DND-41 (cell line): ENCODE results near the gene CGB5.

ENCODE experiments used
- CTCF ChIP-seq: IDR thresholded peaks from 2 replicates; pipeline ENCODE4 v1.5.1; 2012; ENCODE audit warnings: borderline replicate concordance, low read length, moderate library complexity, mild to moderate bottlenecking; ENCODE audit not compliant: poor library complexity, severe bottlenecking; ENCODE audit errors: extremely low read depth
- EZH2 ChIP-seq: IDR thresholded peaks from 3 replicates; pipeline ENCODE4 v1.6.1; 2012; ENCODE audit warnings: borderline replicate concordance, low read depth, mild to moderate bottlenecking, moderate library complexity, low read length, inconsistent platforms; ENCODE audit not compliant: severe bottlenecking

DNA sequence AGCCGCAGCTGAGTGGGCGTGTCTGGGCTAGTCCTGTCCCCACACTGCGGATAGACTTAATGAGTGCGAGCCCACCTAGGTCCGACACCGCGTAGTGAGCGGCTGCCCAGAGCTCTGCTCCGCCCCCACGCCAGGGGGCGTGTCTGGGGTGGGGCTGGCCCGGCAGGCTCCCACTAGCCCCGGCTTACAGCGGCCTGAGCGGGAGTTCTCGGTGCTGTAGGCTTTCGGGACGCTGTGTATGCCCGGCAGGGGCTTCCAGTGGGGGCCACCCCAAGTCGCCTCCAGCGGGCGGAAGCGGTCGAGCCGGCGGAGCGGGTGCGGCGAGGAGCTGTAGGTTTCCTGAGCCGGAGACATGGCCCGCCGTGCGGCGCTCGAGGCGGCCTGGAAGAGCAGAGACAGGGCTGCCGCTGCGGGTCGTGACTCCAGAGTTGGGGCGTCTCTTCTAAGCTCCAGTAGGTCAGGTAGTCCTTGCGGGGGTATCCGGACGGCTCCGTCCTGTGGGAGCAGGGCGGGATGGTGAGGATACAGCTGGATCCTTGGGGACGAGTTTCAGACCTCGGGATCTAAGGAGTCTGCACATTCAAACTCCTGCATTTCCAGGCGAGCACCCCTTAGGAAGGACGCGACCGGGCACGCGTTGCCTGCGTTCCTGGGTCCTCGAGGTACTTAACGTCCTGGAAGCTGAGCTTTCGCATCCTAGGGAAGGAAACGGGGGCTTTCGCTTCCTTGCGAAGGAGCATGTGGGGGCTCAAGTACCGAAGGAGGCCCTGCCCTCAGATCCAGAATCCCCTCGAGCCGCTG is 12.7 kb downstream of the CGB5 start:
- TF ChIP-seq CTCF (no peak), EZH2 (no peak)
